ENCODE measurements around the gene FOXF2. TPM values are rescaled to one million over a fixed set of nuclear protein-coding genes. Genes with fewer than 3 reads are reported as not detected.

The FOXF2 gene
- total RNA-seq, 2 donors from 2014 or later, result 0.11 TPM; not detected in 1

- no peak overlapping the region for H3K27ac ChIP-seq (ENCODE audit: low read depth, low read length)
- no peak overlapping the region for H3K4me3 ChIP-seq (ENCODE audit: low read length)
- no peaks in the 10 kb centered on the region for H3K4me1 ChIP-seq (ENCODE audit: control insufficient read depth, insufficient read depth, low read length)
- H3K4me3 Mint-ChIP-seq, result no peak overlapping the region
- no peak overlapping the region for H3K9ac ChIP-seq (ENCODE audit: extremely low read depth, low read length, poor library complexity, severe bottlenecking)
- peaks cover 33% of the 10 kb centered on the region for H3K27me3 Mint-ChIP-seq (ENCODE audit: insufficient read depth)
- peaks cover 2% of the 10 kb centered on the region for H3K4me1 Mint-ChIP-seq
- peaks cover 2% of the 10 kb centered on the region for H3K9me3 Mint-ChIP-seq
- 86% methylated on average over 2 of the region's 2 CpGs; no CpG with 5 or more reads in 1 of the 2 experiments for WGBS, 2 experiments (ENCODE audit: insufficient coverage in 1 of 2, insufficient read length in 1 of 2)
- H3K27me3 ChIP-seq (ENCODE audit: control insufficient read depth, insufficient read depth, low read length, poor library complexity, severe bottlenecking), result peaks cover 18% of the 10 kb centered on the region
- H3K36me3 Mint-ChIP-seq (ENCODE audit: low read depth), result no peaks in the 10 kb centered on the region
- no peaks in the 10 kb centered on the region for H3K9me3 ChIP-seq (ENCODE audit: control insufficient read depth, low read length)
- no peak overlapping the region for H3K27ac Mint-ChIP-seq
- no peaks in the 10 kb centered on the region for H3K36me3 ChIP-seq (ENCODE audit: control insufficient read depth, insufficient read depth, low read length)
- TF ChIP-seq, protein P1, sequence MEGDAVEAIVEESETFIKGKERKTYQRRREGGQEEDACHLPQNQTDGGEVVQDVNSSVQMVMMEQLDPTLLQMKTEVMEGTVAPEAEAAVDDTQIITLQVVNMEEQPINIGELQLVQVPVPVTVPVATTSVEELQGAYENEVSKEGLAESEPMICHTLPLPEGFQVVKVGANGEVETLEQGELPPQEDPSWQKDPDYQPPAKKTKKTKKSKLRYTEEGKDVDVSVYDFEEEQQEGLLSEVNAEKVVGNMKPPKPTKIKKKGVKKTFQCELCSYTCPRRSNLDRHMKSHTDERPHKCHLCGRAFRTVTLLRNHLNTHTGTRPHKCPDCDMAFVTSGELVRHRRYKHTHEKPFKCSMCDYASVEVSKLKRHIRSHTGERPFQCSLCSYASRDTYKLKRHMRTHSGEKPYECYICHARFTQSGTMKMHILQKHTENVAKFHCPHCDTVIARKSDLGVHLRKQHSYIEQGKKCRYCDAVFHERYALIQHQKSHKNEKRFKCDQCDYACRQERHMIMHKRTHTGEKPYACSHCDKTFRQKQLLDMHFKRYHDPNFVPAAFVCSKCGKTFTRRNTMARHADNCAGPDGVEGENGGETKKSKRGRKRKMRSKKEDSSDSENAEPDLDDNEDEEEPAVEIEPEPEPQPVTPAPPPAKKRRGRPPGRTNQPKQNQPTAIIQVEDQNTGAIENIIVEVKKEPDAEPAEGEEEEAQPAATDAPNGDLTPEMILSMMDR (conservative IDR thresholded peaks at IDR 0.05), result no peak
- DNase-seq, result no peak
Observed at GRCh38 chr6:1402868-1403267, 13.5 kb downstream of the FOXF2 start.

DNA sequence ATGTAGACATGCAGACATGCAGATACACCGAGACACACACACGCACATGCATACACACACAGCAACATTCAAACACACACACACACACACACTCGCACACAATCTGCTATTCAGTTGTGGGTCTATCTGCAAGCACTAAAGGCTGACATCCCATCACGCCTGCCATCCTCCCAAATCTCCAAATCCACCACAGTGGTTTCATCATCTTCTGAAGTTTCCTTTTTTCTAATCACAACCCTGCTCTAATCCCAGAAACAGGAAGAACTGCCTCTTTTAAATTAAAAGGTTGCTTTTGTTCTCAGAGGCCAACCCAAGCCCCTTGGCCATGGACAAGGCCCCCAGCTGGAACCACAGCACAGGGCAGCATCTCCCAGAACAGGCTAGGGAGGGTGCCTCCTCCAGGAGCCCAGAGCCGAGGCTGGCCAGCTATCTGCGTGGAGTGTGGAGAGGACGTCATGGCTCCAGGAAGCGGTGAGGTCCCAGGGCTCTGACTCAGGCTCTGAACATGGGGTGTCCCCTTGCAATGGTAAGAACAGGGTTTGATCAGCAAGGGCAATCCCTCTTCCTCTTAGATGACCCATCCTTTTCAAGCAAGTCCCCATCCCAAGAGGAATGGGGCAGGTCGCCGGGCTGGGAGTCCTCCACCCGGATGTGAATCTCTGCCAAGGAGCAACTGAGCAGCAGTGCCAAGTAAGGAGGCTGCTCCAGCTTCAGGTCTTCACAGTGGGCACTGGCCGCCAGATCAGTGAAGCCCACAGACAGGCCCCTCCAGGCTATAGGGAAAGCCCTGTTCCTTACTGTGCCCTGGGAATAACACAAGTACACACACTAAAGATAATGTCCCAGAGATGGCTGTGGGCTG lies 14.7 kb downstream of the FOXF2 start:
- Mint-ChIP-seq H3K4me3 (no peak overlapping the region), H3K27me3 (ENCODE audit: insufficient read depth) (peaks cover 28% of the 10 kb centered on the region), H3K27ac (no peak overlapping the region), H3K36me3 (ENCODE audit: low read depth) (no peaks in the 10 kb centered on the region), H3K9me3 (peaks cover 2% of the 10 kb centered on the region), H3K4me1 (peaks cover 2% of the 10 kb centered on the region)
- no peak overlapping the region for H3K4me3 ChIP-seq (ENCODE audit: low read length)
- H3K36me3 ChIP-seq (ENCODE audit: control insufficient read depth, insufficient read depth, low read length), result no peaks in the 10 kb centered on the region
- no peaks in the 10 kb centered on the region for H3K9me3 ChIP-seq (ENCODE audit: control insufficient read depth, low read length)
- WGBS, 2 experiments (ENCODE audit: insufficient coverage in 1 of 2, insufficient read length in 1 of 2), result 90 to 93% methylated on average over 6 to 12 of the region's 12 CpGs
- TF ChIP-seq, protein P1 (conservative IDR thresholded peaks at IDR 0.05), result no peak
- peaks cover 6% of the 10 kb centered on the region for H3K27me3 ChIP-seq (ENCODE audit: control insufficient read depth, insufficient read depth, low read length, poor library complexity, severe bottlenecking)
- H3K27ac ChIP-seq (ENCODE audit: low read depth, low read length), result no peak overlapping the region
- DNase-seq, result no peak
- no peaks in the 10 kb centered on the region for H3K4me1 ChIP-seq (ENCODE audit: control insufficient read depth, insufficient read depth, low read length)
- no peak overlapping the region for H3K9ac ChIP-seq (ENCODE audit: extremely low read depth, low read length, poor library complexity, severe bottlenecking)

GRCh38 chr6:1404713-1405098 lies 15.3 kb downstream of the FOXF2 start:
- Histone ChIP-seq H3K27ac (ENCODE audit: low read depth, low read length) (no peak overlapping the region), H3K27me3 (ENCODE audit: control insufficient read depth, insufficient read depth, low read length, poor library complexity, severe bottlenecking) (no peaks in the 10 kb centered on the region), H3K4me1 (ENCODE audit: control insufficient read depth, insufficient read depth, low read length) (no peaks in the 10 kb centered on the region), H3K9ac (ENCODE audit: extremely low read depth, low read length, poor library complexity, severe bottlenecking) (no peak overlapping the region), H3K4me3 (ENCODE audit: low read length) (no peak overlapping the region), H3K36me3 (ENCODE audit: control insufficient read depth, insufficient read depth, low read length) (no peaks in the 10 kb centered on the region), H3K9me3 (ENCODE audit: control insufficient read depth, low read length) (no peaks in the 10 kb centered on the region)
- peaks cover 2% of the 10 kb centered on the region for H3K9me3 Mint-ChIP-seq
- WGBS, 2 experiments (ENCODE audit: insufficient coverage in 1 of 2, insufficient read length in 1 of 2), result 90 to 96% methylated on average over 3 to 4 of the region's 4 CpGs
- H3K4me3 Mint-ChIP-seq, result no peak overlapping the region
- H3K27me3 Mint-ChIP-seq (ENCODE audit: insufficient read depth), result peaks cover 23% of the 10 kb centered on the region
- TF ChIP-seq, protein P1 (conservative IDR thresholded peaks at IDR 0.05), result no peak
- H3K4me1 Mint-ChIP-seq, result peaks cover 5% of the 10 kb centered on the region
- no peak overlapping the region for H3K27ac Mint-ChIP-seq
- DNase-seq, result no peak
- H3K36me3 Mint-ChIP-seq (ENCODE audit: low read depth), result no peaks in the 10 kb centered on the region
